Measurements from ENCODE around the gene RUSF1. TPM values are rescaled to one million over a fixed set of nuclear protein-coding genes. Genes with fewer than 3 reads are reported as not detected.

The RUSF1 gene
- total RNA-seq, 1 donor from 2014 or later = 54.9 TPM

DNA sequence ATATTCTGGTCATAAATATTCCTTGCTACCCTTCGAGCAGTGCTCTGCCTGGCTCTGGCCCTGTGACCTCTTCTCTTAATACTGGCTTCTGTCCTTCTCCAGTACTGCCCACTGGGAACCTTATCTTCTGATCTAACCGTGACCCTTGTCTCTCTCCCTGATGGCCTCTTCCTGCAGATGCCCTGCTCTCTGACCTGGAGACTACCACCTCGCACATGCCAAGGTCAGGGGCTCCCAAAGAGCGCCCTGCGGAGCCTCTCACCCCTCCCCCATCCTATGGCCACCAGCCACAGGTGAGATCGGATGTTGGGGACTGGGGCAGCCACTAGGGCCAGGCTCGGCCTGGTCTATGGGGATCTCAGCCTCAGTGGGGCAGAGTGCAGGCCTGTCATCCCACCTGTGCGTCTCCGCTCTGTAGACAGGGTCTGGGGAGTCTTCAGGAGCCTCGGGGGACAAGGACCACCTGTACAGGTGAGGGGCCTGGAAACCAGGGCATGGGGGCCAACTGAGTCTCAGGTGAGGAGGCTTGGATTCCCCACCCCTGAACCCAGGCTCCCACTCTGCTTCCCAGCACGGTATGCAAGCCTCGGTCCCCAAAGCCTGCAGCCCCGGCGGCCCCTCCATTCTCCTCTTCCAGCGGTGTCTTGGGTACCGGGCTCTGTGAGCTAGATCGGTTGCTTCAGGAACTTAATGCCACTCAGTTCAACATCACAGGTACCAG lies 34.8 kb downstream of the RUSF1 start:
- ATAC-seq = no peak
- DNase-seq = no peak
- Histone ChIP-seq H3K4me1 (peaks cover 42% of the 10 kb centered on the region), H3K9me3 (no peaks in the 10 kb centered on the region), H3K27ac (peak overlapping the region; percentile 89), H3K36me3 (peaks cover 35% of the 10 kb centered on the region), H3K27me3 (ENCODE audit: low read depth) (no peaks in the 10 kb centered on the region), H3K4me3 (peak overlapping the region; percentile 64)
- TF ChIP-seq, protein P1, sequence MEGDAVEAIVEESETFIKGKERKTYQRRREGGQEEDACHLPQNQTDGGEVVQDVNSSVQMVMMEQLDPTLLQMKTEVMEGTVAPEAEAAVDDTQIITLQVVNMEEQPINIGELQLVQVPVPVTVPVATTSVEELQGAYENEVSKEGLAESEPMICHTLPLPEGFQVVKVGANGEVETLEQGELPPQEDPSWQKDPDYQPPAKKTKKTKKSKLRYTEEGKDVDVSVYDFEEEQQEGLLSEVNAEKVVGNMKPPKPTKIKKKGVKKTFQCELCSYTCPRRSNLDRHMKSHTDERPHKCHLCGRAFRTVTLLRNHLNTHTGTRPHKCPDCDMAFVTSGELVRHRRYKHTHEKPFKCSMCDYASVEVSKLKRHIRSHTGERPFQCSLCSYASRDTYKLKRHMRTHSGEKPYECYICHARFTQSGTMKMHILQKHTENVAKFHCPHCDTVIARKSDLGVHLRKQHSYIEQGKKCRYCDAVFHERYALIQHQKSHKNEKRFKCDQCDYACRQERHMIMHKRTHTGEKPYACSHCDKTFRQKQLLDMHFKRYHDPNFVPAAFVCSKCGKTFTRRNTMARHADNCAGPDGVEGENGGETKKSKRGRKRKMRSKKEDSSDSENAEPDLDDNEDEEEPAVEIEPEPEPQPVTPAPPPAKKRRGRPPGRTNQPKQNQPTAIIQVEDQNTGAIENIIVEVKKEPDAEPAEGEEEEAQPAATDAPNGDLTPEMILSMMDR (IDR thresholded peaks at IDR 0.05) = no peak
- intact Hi-C loops (cut with DNase I) = no loop called here

DNA sequence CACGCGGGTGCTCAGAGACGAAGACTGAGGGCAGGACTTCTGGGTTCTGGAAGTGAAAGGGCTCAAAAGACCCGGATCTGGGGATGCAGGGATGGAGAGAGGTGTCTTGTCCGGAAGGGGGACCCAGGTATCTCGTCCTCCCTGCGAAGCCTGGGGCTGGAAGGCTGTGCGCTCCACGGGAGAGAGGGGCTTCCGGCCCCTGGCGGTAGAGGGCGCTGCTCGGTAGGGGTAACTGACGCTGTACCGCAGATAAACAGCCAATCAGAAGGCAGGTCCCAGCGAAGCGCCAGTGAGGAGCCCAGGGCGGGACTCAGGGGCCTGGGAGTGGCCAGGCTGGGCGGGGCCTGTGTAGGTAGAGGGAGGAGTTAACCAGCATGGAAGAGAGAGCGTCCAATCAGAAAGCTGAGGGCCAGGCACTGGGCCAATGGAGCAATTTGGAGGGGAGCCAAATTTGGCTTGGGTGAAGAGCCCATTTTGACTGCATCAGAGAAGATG lies 35.4 kb downstream of the RUSF1 start:
- intact Hi-C loops (cut with DNase I) = no loop called here
- peaks cover 35% of the 10 kb centered on the region for H3K4me1 ChIP-seq
- H3K9me3 ChIP-seq = no peaks in the 10 kb centered on the region
- peaks cover 32% of the 10 kb centered on the region for H3K36me3 ChIP-seq
- H3K27ac ChIP-seq = peak overlapping the region; percentile 89
- peak overlapping the region; percentile 64 for H3K4me3 ChIP-seq
- peak; percentile 82 to 87 for ATAC-seq
- DNase-seq = peak; percentile 91
- no peaks in the 10 kb centered on the region for H3K27me3 ChIP-seq (ENCODE audit: low read depth)
- TF ChIP-seq, protein P1 (IDR thresholded peaks at IDR 0.05) = peak; percentile 77

DNA sequence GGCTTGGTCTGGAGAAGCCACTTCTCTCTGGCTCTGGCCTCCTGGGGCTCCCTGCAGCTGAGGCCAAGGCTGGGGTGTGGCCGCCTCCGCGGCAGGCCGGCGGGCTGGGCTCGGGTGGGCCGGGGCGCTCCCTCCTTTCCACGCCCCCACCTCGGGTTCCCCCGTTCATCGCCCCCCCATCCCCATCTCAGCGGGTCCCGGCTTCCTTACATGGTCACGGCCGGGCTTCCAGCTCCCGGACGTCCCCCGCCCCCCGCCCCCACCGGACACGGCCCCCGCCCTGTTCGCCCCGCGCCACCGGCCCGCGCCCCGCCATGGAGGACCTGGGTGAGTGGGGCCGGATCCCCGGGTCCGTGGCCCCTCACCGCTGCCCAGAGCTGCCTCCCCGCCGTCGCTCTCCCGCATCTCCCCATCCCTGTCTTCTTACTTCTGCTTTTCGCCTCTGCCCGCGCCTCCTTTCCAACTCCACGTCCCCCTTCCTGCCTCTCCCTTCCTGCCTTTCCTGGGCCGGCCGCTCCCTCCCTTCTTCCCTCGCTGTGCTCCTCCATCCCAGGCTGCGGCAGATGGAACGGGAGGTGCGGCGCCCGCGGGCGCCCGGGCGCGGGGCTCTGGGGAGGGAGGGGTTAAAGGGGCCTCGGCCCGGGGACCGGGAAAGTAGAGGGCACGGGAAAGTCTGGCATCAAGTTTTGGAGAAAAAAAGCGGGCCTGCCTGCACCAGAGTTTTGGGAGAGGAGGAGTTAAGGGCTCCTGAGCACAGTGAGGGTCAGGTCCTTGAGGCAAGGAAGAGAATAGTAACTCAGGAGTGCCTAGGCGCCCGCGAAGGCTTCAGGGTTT lies 36.1 kb downstream of the RUSF1 start, which contains the start of gene TGFB1I1:
TSS of gene TGFB1I1 (plus strand) at position 278 of the 834 bp plus-strand sequence. CDS start at position 315, 37 bp downstream.
- H3K27me3 ChIP-seq (ENCODE audit: low read depth) = no peaks in the 10 kb centered on the region
- TF ChIP-seq, protein P1 (IDR thresholded peaks at IDR 0.05) = no peak
- peak within 1 kb of the TSS; percentile 89 for H3K27ac ChIP-seq
- H3K9me3 ChIP-seq = no peaks in the 10 kb centered on the region
- peaks cover 25% of the 10 kb centered on the region for H3K36me3 ChIP-seq
- DNase-seq (no peak), ATAC-seq (peak; percentile 41 to 55)
- intact Hi-C loops (cut with DNase I) = no loop called here
- peaks cover 29% of the 10 kb centered on the region for H3K4me1 ChIP-seq
- peak within 1 kb of the TSS; percentile 64 for H3K4me3 ChIP-seq

DNA sequence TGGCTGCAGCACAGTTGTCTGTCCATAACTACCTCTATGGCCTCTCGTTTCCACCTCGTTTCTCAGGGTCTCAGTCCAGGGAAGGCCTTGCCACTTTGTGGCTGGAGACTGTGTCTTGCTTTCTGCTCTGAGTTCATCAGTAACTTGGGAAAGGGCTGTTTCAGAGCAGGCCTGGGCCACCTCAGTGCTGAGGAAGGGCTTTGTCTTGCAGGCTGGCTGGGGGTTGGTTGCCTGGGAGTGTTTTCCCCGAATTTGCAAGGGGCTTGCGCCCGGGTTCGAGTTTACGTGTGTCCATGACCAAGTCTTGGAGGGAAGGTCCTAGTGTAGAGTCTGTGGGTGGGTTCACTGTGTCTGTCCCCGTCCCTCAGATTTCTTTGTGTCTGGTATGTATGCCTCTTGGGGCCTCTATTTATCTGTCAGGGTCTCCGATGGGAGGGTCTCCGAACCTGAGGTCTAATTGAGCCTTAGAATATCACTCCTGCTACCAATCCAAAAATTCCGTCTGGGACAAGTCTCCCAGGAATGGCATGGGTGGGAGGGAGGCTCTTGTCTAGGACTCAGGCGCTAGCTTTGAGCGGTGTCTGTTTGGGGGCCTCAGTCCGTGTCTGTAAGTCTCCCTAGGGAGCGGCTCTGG lies 36.8 kb downstream of the RUSF1 start:
- DNase-seq (no peak), ATAC-seq (no peak)
- peaks cover 29% of the 10 kb centered on the region for H3K4me1 ChIP-seq
- peak overlapping the region; percentile 64 for H3K4me3 ChIP-seq
- peaks cover 33% of the 10 kb centered on the region for H3K36me3 ChIP-seq
- H3K27me3 ChIP-seq (ENCODE audit: low read depth) = no peaks in the 10 kb centered on the region
- intact Hi-C loops (cut with DNase I) = no loop called here
- peak overlapping the region; percentile 89 for H3K27ac ChIP-seq
- H3K9me3 ChIP-seq = no peaks in the 10 kb centered on the region
- TF ChIP-seq, protein P1 (IDR thresholded peaks at IDR 0.05) = no peak

DNA sequence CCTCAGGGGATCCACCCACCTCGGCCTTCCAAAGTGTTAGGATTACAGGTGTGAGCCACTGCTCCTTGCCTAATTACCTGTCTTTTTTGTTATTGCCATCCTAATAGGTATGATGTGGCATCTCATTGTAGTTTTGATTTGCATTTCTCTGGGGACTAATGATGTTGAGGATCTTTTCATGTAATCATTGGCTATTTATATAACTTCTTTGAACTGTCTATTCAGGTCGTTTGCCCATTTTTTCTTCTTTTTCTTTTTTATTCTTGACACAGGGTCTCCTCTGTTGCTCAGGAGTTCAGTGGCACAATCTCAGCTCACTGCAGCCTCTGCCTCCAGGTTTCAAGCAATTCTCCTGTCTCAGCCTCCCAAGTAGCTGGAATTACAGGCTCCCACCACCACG lies 37.6 kb downstream of the RUSF1 start:
- ATAC-seq = no peak
- Histone ChIP-seq H3K4me3 (no peak overlapping the region), H3K9me3 (no peaks in the 10 kb centered on the region), H3K27ac (peak overlapping the region; percentile 89), H3K4me1 (peaks cover 24% of the 10 kb centered on the region), H3K36me3 (peaks cover 38% of the 10 kb centered on the region), H3K27me3 (ENCODE audit: low read depth) (no peaks in the 10 kb centered on the region)
- DNase-seq = no peak
- intact Hi-C loops (cut with DNase I) = no loop called here
- TF ChIP-seq, protein P1 (IDR thresholded peaks at IDR 0.05) = no peak

Data from lower lobe of right lung (tissue), 2 donors.